ENCODE results near the gene BRD1. TPM values are rescaled to one million over a fixed set of nuclear protein-coding genes. Genes with fewer than 3 reads are reported as not detected.

The BRD1 gene
- total RNA-seq, 1 donor from 2014 or later, result 46.6 TPM

DNA sequence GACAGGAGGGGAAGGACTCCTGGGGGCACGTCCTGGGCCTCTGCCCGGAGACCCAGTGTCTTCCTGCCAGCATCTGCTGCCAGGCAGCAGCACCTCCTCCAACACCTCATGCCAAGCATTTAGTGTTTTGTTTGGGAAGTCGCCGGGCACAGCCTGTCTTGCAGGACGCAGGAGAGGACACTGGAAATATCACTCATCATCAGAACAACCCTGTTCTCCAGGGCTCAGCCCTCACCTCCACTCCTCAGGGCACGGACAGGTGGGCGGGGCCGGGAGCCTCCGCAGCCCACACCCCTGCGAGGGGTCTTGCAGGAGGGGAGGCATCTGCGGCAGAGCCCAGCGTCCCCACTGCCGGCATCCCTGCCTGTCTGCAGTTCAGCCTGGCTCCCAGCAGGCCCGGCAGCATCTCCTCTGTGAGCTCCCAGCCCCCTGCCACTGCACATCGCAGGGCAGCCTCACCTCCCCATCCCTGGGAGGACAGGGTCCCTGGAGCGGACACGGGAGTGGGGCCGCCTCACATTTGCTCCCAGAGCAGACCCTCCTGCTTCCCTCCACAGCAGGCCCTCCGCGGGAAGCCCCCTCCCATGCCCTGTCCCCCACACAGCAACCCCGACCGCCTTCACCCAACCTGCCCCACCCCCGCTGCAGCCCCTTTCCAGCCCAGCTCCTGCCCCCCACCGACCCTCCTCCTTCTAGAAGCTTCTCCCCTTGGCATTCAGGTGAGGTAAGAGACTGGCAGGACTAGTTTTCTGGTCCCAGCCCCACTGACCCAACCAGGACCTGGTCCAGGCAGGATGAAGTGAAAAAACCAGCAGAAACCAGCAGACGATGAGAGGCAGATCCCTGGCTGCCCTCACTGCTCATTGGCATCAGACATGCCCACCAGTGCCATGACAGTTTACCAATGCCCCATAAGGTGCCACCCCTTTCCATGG is 72.7 kb downstream of the BRD1 start:
- intact Hi-C loops (cut with micrococcal nuclease), result no loop called here

DNA sequence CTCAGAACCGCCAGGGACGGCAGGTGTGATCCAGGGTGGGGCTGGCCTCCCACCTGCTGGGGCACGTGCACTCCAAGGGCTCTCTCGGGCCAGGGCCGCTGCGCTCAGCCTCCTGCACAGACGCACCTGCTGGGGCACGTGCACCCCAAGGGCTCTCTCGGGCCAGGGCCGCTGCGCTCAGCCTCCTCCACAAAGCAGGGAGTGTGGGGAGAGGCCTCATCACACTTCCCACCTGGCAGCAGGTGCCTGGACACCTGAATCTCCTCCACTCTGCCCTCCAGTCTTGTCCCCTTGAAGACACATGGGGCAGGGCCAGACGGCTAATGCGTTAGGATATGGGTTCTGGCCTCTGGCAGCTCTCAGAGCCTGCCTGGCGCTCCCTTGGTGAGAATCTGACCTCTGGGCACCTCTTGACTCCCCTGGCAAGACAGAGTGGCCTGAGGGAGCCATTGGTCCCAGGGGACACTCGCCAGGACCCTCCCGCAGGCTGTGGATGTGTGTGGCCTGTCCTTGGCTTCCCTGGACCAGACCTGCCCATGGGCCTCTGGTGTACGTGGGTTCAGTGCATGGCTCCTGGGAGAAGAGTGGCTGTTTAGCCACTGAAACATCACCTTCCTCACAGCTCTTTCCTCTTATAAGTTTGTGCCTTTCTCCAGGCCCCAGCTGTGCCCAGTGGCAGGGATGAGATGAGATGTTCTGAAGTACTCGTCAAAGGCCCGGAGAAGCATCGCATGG is 73.5 kb downstream of the BRD1 start:
- intact Hi-C loops (cut with micrococcal nuclease), result no loop called here

DNA sequence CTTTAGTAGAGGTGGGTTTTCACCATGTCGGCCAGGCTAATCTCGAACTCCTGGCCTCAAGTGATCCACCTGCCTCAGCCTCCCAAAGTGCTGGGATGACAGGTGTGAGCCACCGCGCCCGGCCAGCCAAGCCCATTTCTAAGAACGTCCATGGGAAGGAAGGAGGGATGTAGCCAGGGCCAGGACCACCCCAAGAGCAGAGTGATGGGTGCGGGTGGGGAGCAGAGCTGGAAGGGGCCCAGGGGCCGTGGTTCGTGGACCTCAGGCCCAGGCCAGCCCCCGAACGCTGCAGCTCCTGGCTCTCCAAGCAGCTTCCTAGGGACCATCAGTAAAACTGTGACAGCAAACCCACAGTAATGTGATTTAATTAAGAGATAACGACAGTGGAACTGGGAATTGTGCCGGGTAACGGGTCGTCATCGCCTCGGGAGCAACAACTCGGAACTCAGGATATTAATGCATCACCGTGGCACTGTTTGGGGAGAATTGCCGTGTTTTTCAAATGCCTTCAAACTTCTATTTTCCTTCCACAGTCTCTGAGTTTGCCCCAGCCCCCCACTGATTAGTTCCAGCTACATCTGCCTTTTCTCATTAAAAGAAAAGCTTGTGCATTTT is 74.3 kb downstream of the BRD1 start:
- intact Hi-C loops (cut with micrococcal nuclease), result no loop called here

DNA sequence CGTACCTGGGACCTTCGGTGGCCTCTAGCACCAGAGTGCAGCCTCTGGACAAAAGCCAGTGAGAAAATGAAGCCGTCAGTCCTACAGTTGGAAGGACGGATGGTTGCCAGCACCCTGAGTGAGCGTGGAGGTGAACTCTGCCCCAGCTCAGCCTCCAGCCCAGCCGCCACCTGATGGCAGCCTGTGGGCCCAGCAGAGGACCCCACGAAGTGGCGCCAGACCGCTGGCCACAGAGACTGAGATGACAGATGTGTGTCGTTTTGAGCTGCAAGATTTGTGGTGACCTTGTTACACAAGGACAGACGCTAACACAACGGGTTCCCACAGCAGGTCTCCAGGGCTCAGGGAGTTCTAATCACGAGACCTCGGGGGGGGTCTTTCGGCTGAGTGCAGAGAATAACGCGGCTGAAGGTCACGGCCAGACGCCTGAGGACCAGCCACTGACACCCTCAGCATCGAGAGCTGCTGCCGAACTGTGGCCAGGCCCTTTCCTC is 75.0 kb downstream of the BRD1 start:
- intact Hi-C loops (cut with micrococcal nuclease), result no loop called here

DNA sequence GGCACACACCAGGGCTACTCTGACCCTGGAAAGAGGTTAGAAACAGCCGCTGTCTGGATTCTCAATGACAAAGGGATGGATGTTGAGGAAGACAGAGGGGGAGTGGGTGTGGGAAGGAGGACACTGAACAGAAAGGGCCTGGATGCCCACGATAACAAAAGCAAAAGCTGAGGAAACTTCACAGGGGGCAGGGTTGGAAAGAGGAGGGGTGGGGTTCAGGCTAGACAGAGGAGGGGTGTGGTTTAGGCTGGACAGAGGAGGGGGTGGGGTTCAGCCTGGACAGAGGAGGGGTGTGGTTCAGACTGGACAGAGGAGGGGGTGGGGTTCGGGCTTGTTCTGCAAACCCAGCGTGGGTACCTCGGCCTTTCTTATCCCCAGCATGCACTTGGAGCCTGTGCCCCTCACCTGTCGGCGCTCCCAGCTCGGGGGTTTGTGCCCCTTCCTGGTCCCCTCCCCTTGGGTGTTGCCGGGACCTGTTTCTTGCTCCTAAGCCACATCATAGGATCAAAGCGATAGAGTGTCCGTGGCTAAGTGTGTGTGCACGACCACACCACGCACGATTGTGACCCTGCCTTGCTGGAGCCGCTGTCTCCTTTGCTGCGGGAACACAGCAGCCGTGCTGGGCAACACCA is 75.6 kb downstream of the BRD1 start:
- intact Hi-C loops (cut with micrococcal nuclease), result no loop called here

GRCh38 chr22:49751318-49751965 is 76.2 kb downstream of the BRD1 start:
- intact Hi-C loops (cut with micrococcal nuclease), result no loop called here

- intact Hi-C loops (cut with micrococcal nuclease), result no loop called here
Measured at GRCh38 chr22:49749885-49750510, 77.7 kb downstream of the BRD1 start.

DNA sequence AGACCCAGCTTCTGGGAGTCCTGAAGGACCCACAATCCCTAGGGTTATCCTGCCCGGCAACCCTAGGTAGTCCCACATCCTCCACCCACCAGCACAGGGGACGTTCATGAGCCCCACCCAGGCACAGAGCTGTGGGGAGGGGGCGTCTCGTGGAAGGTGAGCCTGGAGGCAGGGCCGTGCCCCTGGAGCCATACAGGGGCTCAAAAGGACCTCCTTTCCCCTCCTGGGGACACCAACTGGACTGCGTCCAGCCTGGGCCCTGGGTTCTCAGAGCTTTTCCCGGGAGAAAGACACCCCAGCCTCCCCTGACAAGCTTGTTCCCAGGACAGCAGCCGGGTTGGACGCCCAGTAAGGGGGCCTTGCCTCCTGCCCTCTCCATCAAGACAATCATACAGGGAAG is 78.4 kb downstream of the BRD1 start:
- intact Hi-C loops (cut with micrococcal nuclease), result no loop called here

- intact Hi-C loops (cut with micrococcal nuclease), result no loop called here
Measured at GRCh38 chr22:49748514-49748913, 79.2 kb downstream of the BRD1 start.

- intact Hi-C loops (cut with micrococcal nuclease), result no loop called here
Measured at GRCh38 chr22:49747716-49748115, 80.0 kb downstream of the BRD1 start.

DNA sequence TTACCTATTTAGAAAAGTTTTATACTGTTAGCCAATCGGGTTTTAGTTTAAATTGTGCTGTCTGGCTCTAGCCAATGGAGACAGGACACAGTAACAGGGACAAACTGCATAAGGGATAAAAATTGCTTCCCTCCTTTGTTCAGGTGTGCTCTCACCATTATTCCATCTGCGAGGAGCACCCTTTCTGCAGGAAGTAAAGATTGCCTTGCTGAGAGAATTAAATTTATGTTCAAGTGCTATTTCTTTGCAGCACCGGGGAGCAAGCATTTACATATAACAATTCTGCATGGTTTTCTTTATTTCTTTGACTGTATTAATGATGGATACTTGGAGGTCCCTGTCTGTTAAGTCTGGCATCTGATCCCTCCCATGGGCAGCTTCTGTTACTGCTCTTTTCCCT is 80.5 kb downstream of the BRD1 start:
- intact Hi-C loops (cut with micrococcal nuclease), result no loop called here

DNA sequence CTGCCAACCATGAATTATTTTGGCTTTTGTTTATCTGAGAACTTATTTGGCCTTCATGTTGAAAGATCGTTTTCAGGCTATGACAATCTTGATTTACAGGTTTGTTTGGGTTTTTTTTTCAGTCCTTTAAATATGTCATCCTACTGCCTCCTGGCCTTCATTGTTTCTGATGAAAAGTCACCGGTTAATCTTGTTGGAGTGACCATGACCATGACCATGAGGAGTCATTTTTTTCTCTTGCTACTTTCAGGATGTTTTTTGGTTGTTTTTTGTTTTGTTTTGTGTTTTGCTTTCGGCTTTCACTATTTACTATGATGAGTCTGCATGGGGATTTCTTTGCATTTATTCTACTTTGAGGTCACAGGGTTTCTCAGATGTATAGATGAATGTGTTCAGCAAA is 81.6 kb downstream of the BRD1 start:
- intact Hi-C loops (cut with micrococcal nuclease), result no loop called here

DNA sequence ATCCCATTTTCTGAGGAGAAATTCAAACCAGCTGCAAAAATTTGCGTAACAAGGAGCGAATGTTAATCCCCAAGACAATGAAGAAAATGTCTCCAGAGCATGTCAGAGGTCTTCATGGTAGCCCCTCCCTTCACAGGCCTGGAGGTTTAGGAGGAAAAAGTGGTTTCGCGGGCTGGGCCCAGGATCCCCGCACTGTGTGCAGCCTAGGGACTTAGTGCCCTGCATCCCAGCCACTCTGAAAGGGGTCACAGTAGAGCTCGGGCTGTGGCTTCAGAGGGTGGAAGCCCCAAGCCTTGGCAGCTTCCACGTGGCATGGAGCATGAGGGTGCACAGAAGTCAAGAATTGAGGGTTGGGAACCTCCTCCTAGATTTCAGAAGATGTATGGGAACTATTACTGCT is 87.4 kb downstream of the BRD1 start:
- intact Hi-C loops (cut with micrococcal nuclease), result no loop called here

DNA sequence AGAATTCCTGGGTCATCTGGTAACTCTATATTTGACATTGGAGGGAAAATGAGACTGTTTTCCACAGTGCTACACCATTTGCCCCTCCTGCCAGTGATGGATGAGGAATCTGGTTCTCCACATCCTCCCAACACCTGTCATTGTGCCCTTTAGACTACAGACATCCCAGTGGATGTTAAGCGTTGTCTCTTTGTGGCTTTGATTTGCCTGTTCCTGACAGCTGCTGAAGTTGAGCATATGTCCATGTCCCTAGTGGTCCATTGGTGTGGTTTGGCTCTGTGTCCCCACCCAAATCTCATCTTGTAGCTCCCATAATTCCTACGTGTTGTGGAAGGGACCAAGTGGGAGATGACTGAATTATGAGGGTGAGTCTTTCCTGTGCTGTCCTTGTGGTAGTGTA is 88.5 kb downstream of the BRD1 start:
- intact Hi-C loops (cut with micrococcal nuclease), result no loop called here

GRCh38 chr22:49738566-49738965 is 89.1 kb downstream of the BRD1 start:
- intact Hi-C loops (cut with micrococcal nuclease), result no loop called here

DNA sequence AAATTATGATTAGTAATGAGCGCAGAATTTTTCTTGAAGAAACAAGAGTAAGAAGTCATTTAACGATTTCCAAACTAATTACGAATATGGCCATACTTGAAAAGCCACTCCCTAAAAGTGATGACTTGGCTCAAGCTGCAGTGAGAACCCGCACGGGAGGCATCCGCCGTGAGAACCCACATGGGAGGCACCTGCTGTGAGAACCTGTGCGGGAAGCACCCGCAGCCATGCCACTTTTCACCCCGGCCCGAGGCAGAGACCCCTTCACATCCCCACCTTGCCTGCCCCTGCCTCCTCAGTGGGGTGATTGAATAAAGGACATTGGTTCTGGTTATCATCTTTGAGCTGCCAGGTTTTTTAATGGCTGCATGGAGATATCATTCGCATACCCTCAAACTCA is 89.7 kb downstream of the BRD1 start:
- intact Hi-C loops (cut with micrococcal nuclease), result no loop called here

GRCh38 chr22:49737101-49737551 is 90.5 kb downstream of the BRD1 start:
- intact Hi-C loops (cut with micrococcal nuclease), result no loop called here

GRCh38 chr22:49736538-49736937 is 91.1 kb downstream of the BRD1 start:
- intact Hi-C loops (cut with micrococcal nuclease), result no loop called here

- intact Hi-C loops (cut with micrococcal nuclease), result no loop called here
Measured at GRCh38 chr22:49735901-49736421, 91.7 kb downstream of the BRD1 start.

GRCh38 chr22:49735411-49735900 is 92.2 kb downstream of the BRD1 start:
- intact Hi-C loops (cut with micrococcal nuclease), result no loop called here
